ENCODE measurements around the gene GAREM1.

- TF ChIP-seq CTCF (IDR thresholded peaks at IDR 0.05) (no peak), POLR2A (IDR thresholded peaks at IDR 0.05) (no peak)
These were observed 218.4 kb downstream of the GAREM1 start for GRCh38 chr18:32252141-32252860.

Data from Peyer's patch (tissue), 4 donors.